Stimulated activated naive CD8-positive, alpha-beta T cell treated with anti-CD3 and anti-CD28 coated beads, Interleukin-15, Interleukin-2, amounts not matched to agents 100 ng/mL and 50 ng/mL, for 24 hours (primary cell): ENCODE measurements around the gene C1QTNF12.
A peak's percentile ranks its signal among the peaks of the same experiment; 100 is the strongest.

ENCODE experiments used
- H3K27ac Mint-ChIP-seq: one replicate; pipeline ENCODE4 v1.8.0; 2021; ENCODE audit warnings: mild to moderate bottlenecking, mixed read lengths
- H3K27me3 Mint-ChIP-seq: one replicate; pipeline ENCODE4 v1.8.0; 2021; ENCODE audit warnings: mixed read lengths
- H3K36me3 Mint-ChIP-seq: one replicate; pipeline ENCODE4 v1.8.0; 2021; ENCODE audit warnings: low read depth, mixed read lengths
- H3K4me1 Mint-ChIP-seq: one replicate; pipeline ENCODE4 v1.8.0; 2021; ENCODE audit warnings: low read depth, mixed read lengths
- H3K4me3 Mint-ChIP-seq: one replicate; pipeline ENCODE4 v1.8.0; 2021; ENCODE audit warnings: mild to moderate bottlenecking, mixed read lengths
- H3K9me3 Mint-ChIP-seq: one replicate; pipeline ENCODE4 v1.8.0; 2021; ENCODE audit warnings: mixed read lengths

The C1QTNF12 gene

DNA sequence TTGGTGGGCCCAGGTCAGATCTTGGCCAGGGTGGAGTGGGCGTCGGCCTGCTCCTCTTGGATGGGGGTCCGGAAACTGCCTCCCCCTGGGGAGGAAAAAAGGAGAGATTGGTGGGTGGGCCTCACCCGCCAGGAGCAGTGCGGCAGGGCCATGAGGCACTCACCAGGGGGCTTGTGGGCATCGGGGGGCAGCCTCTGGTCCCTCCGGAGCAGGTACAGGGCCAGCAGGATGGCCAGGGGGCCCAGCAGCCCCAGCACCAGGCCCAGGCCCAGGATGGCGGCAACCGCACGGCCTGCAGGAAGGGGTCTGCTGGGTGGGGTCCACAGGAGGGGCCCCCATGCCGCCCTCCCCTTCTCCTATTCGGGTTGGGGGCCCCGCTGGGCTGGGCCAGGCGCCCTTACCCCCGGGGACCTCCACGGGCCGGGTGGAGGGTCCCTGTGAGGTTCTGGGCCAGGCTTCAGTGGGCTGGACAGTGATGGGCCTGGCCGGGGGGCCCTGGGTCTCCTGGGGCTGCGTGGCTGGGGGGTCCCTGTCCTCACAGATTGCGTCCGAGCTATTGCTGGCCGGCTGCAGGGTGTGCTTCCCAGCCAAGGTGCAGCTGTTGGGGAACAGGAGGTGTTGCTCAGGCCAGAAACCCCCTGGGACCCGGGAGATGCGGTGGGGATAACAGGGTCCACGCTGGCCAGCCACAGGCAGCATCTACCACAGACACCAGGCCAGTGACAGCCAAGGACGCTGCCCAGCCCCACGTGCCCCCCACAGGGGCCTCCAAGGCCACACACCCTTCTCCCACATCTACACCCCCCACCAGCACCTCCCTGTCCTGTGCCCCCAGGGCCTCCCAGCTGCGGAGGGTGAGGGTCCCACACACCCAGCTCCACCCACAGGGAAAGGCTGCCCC is 34.7 kb downstream of the C1QTNF12 start:
- peaks cover 14% of the 10 kb centered on the region for H3K36me3 Mint-ChIP-seq
- H3K9me3 Mint-ChIP-seq: no peaks in the 10 kb centered on the region
- H3K27me3 Mint-ChIP-seq: no peaks in the 10 kb centered on the region
- H3K4me1 Mint-ChIP-seq: peaks cover 55% of the 10 kb centered on the region
- H3K4me3 Mint-ChIP-seq: peak overlapping the region; percentile 61
- H3K27ac Mint-ChIP-seq: no peak overlapping the region

DNA sequence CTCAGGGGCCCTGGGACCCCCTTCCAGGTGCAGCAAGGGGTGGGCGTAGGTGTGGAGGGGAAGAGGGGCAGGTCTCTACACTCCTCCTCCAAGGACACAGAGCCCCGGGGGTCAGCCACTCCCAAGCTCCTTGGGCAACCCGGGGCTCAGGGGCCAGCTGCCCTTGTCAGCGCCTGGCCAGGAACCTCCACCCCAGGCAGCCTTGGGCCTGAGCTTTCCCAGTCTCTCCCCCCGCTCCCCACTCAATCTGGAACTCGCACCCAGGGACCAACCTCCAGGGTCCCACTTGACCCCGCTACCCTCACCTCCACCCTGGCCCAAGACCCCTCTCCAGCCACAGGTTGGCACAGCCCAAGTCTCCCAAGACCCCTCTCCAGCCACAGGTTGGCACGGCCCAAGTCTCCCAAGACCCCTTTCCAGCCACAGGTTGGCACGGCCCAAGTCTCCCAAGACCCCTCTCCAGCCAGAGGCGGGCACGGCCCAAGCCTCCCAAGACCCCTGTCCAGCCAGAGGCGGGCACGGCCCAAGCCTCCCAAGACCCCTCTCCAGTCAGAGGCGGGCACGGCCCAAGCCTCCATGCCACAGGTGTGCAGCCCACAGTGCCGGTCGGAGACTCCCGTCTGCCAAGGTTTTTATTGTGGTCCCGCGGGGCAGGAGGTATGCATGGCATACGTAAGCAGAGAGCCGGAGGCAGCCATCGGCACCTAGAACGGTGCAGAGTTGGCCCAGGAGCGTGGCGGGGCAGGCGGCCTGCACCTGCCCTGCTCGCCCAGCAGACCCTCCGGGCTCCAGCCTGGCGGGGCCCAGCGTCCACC is 35.6 kb downstream of the C1QTNF12 start:
- no peaks in the 10 kb centered on the region for H3K27me3 Mint-ChIP-seq
- H3K4me1 Mint-ChIP-seq: peaks cover 53% of the 10 kb centered on the region
- H3K27ac Mint-ChIP-seq: no peak overlapping the region
- peak overlapping the region; percentile 53 for H3K4me3 Mint-ChIP-seq
- peaks cover 10% of the 10 kb centered on the region for H3K36me3 Mint-ChIP-seq
- no peaks in the 10 kb centered on the region for H3K9me3 Mint-ChIP-seq

DNA sequence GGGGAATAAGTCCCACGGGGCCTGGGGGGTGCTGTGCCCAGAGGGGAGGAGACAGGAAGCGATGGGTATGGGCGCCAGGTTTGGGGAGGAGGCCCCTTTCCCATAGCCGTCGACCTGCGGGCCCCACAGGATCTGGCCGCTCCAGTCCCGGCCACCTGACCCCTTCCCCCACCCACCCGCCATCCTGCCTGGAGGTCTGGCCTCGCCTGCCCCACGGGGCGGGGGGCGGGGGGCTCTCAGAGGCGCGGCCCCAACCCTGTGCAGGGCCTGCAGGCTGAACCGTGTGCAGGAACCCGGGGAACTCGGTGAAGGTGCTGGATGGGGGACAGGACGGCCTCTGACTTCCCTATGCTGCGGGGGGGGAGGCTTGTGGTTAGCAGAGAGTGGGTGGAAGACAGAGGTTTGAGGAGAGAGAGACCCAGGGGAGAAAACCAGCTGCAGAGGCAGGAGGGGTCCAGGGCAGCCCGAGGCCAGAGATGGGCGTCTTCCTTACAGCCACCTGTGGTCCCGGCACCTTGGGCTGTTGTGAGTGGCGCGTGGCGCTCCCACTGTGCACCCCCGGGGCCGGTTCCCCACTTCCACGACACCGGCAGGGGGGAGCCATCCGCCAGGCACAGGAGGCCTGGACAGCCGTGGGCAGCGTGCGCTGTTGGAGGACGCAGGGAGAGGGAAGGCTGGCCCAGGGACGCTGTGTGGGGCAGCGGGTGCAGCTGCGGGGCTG is 37.6 kb downstream of the C1QTNF12 start:
- H3K27me3 Mint-ChIP-seq: no peaks in the 10 kb centered on the region
- H3K9me3 Mint-ChIP-seq: no peaks in the 10 kb centered on the region
- peak overlapping the region; percentile 95 for H3K27ac Mint-ChIP-seq
- peak overlapping the region; percentile 82 for H3K4me3 Mint-ChIP-seq
- peaks cover 37% of the 10 kb centered on the region for H3K4me1 Mint-ChIP-seq
- H3K36me3 Mint-ChIP-seq: peaks cover 10% of the 10 kb centered on the region

DNA sequence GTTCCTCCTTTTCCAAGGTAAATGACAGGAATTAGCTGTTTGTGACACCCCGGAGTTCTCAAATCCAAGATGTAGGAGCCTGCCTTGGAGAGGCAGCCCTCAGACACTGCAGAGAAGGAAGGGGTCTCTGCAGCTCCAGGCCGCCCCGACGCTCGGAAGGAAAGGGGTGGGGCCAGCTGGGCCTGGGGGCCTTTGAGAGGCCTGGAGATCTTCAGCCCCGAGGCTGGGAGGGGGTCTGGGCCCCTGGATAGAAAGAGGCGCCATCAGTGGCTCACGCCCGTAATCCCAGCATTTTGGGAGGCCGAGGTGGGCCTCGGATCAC is 39.0 kb downstream of the C1QTNF12 start:
- no peak overlapping the region for H3K27ac Mint-ChIP-seq
- H3K4me1 Mint-ChIP-seq: peaks cover 37% of the 10 kb centered on the region
- H3K27me3 Mint-ChIP-seq: no peaks in the 10 kb centered on the region
- H3K4me3 Mint-ChIP-seq: no peak overlapping the region
- peaks cover 10% of the 10 kb centered on the region for H3K36me3 Mint-ChIP-seq
- H3K9me3 Mint-ChIP-seq: no peaks in the 10 kb centered on the region

- peaks cover 10% of the 10 kb centered on the region for H3K36me3 Mint-ChIP-seq
- peak overlapping the region; percentile 77 for H3K4me3 Mint-ChIP-seq
- peaks cover 37% of the 10 kb centered on the region for H3K4me1 Mint-ChIP-seq
- no peaks in the 10 kb centered on the region for H3K9me3 Mint-ChIP-seq
- H3K27me3 Mint-ChIP-seq: no peaks in the 10 kb centered on the region
- no peak overlapping the region for H3K27ac Mint-ChIP-seq
Measured at GRCh38 chr1:1206966-1207531, 39.5 kb downstream of the C1QTNF12 start.

GRCh38 chr1:1206376-1206965 is 40.1 kb downstream of the C1QTNF12 start, which contains the start of gene TNFRSF18:
Gene TNFRSF18, minus strand, starts transcription at chr1:1206592. Its CDS starts 21 bp downstream, at chr1:1206571.
- Mint-ChIP-seq H3K27me3 (no peaks in the 10 kb centered on the region), H3K36me3 (peaks cover 10% of the 10 kb centered on the region), H3K9me3 (no peaks in the 10 kb centered on the region), H3K4me3 (peak within 1 kb of the TSS; percentile 79), H3K4me1 (peaks cover 37% of the 10 kb centered on the region), H3K27ac (no peak within 1 kb of the TSS)

DNA sequence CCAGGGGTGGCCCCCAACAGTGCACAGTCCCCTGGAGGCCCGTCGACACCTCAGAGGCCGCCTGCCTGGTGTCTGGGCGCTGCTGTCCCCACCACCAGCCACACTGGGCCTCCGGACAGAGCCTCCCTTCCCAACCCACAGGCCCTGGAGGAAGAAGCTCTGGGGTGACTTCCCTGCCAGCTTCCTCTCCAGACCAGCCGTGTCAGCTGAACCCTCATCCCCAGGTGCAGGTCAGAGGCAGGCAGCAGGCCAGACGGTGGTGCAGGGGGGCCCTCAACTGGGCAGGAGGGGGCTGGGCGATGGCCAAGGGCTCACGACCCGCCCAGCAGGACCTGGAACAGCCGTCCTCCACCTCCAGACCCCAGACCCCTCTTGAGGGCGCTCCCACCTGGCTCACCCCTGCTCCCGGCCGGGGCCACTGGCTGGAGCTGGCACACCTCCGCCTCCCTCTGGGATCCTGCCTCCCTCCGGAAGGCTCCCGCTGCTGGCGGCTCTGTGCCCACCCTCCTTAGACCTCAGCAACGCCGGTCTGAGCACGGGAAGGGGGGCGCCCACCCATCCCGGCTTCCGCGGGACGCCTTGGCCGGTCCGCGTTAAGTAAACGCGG is 40.6 kb downstream of the C1QTNF12 start:
- H3K4me3 Mint-ChIP-seq: peak overlapping the region; percentile 79
- no peaks in the 10 kb centered on the region for H3K9me3 Mint-ChIP-seq
- no peak overlapping the region for H3K27ac Mint-ChIP-seq
- no peaks in the 10 kb centered on the region for H3K27me3 Mint-ChIP-seq
- peaks cover 10% of the 10 kb centered on the region for H3K36me3 Mint-ChIP-seq
- peaks cover 37% of the 10 kb centered on the region for H3K4me1 Mint-ChIP-seq

- H3K4me3 Mint-ChIP-seq: peak overlapping the region; percentile 79
- no peaks in the 10 kb centered on the region for H3K27me3 Mint-ChIP-seq
- H3K9me3 Mint-ChIP-seq: no peaks in the 10 kb centered on the region
- peaks cover 41% of the 10 kb centered on the region for H3K4me1 Mint-ChIP-seq
- peaks cover 6% of the 10 kb centered on the region for H3K36me3 Mint-ChIP-seq
- H3K27ac Mint-ChIP-seq: no peak overlapping the region
Measured at GRCh38 chr1:1204998-1205768, 41.3 kb downstream of the C1QTNF12 start.

DNA sequence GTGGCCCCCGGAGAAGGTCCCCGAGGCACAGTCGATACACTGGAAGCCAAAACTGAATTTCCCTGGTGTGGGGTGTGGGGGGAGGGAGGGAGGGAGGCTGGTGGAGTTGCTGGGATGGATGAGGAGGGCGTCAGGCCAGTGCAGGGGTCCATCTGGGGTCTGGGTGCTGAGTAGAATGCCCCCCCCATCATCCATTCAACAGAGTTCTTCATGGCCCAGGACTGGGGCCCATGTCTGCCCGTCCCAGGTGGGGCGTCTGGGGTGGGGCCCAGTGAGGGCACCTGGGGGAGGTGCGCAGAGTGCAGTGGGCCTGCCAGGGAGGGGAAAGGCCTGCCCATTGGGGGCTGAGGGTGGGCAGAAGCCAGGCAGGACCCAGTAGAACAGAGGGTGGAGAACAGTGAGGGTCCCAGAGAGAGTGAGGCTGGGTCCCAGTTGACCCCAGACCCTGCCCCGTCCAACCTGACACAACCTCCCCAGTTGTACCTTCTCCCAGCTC is 42.0 kb downstream of the C1QTNF12 start:
- H3K4me3 Mint-ChIP-seq: peak overlapping the region; percentile 79
- H3K9me3 Mint-ChIP-seq: no peaks in the 10 kb centered on the region
- peaks cover 41% of the 10 kb centered on the region for H3K4me1 Mint-ChIP-seq
- no peaks in the 10 kb centered on the region for H3K27me3 Mint-ChIP-seq
- no peaks in the 10 kb centered on the region for H3K36me3 Mint-ChIP-seq
- no peak overlapping the region for H3K27ac Mint-ChIP-seq

- Mint-ChIP-seq H3K27me3 (no peaks in the 10 kb centered on the region), H3K9me3 (no peaks in the 10 kb centered on the region), H3K36me3 (no peaks in the 10 kb centered on the region), H3K4me1 (peaks cover 37% of the 10 kb centered on the region), H3K4me3 (peak overlapping the region; percentile 79), H3K27ac (no peak overlapping the region)
Measured at GRCh38 chr1:1203561-1204424, 42.7 kb downstream of the C1QTNF12 start.

GRCh38 chr1:1202831-1203560 is 43.5 kb downstream of the C1QTNF12 start:
- Mint-ChIP-seq H3K4me3 (no peak overlapping the region), H3K27ac (no peak overlapping the region), H3K36me3 (no peaks in the 10 kb centered on the region), H3K4me1 (peaks cover 29% of the 10 kb centered on the region), H3K9me3 (no peaks in the 10 kb centered on the region), H3K27me3 (no peaks in the 10 kb centered on the region)
